Ectodermal cell (in vitro differentiated cells): Measurements from ENCODE around the gene FSTL4.

ENCODE experiments used
- H3K27ac ChIP-seq: 2 replicates; pipeline ENCODE4 v1.7.0; 2013; ENCODE audit warnings: mild to moderate bottlenecking, low read depth, low read length; ENCODE audit not compliant: insufficient read depth, poor library complexity, severe bottlenecking
- H3K27me3 ChIP-seq: 2 replicates; pipeline ENCODE4 v1.7.0; 2013; ENCODE audit warnings: mild to moderate bottlenecking, low read length; ENCODE audit not compliant: insufficient read depth, control insufficient read depth, poor library complexity, severe bottlenecking
- H3K36me3 ChIP-seq: one replicate; pipeline ENCODE4 v1.7.0; 2013; ENCODE audit warnings: low read length; ENCODE audit not compliant: control insufficient read depth, insufficient read depth
- H3K4me1 ChIP-seq: one replicate; pipeline ENCODE4 v1.7.0; 2013; ENCODE audit warnings: low read length; ENCODE audit not compliant: control insufficient read depth, insufficient read depth
- H3K4me3 ChIP-seq: 2 replicates; pipeline ENCODE4 v1.7.0; 2013; ENCODE audit warnings: low read depth, low read length, control low read depth; ENCODE audit not compliant: insufficient read depth
- H3K9me3 ChIP-seq: 2 replicates; pipeline ENCODE4 v1.7.0; 2013; ENCODE audit warnings: mild to moderate bottlenecking, low read length, moderate library complexity; ENCODE audit not compliant: control insufficient read depth
- WGBS, 2 experiments: methylation state at CpG; one replicate each; pipeline ENCODE4 v1.1.7; 2013; ENCODE audit warnings: missing lambda C conversion rate in 2 of 2; 5-methylcytosine and 5-hydroxymethylcytosine counted together

Gene FSTL4

DNA sequence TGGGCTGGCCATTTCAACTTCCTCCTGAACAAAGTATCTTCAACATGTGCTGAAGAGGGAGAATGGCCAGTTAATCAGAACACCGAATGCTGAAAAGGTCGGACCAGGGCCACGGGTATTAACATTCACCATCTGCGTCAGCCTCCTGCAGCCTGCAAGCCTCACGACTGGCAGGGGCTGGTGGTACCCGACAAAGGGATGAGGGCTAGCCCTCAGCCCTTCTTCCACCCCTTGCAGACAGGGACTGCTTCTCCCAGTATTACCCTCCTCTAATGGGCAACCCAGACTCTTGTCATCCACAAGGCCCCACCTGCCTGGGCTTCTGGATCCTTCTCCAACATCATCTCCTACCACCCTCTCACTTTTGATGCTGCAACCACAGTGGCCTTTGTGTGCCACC is 246.6 kb downstream of the FSTL4 start:
- WGBS, 2 experiments, result 83 to 86% methylated on average over 6 of the region's 6 CpGs
- Histone ChIP-seq H3K27ac (no peak overlapping the region), H3K4me1 (peaks cover 43% of the 10 kb centered on the region), H3K9me3 (no peaks in the 10 kb centered on the region), H3K4me3 (no peak overlapping the region), H3K36me3 (no peaks in the 10 kb centered on the region), H3K27me3 (no peaks in the 10 kb centered on the region)

- Histone ChIP-seq H3K27me3 (no peaks in the 10 kb centered on the region), H3K4me1 (peaks cover 48% of the 10 kb centered on the region)
- WGBS, 2 experiments, result 39 to 43% methylated on average over 11 of the region's 12 CpGs
Measured at GRCh38 chr5:133364936-133365707, 247.2 kb downstream of the FSTL4 start.

DNA sequence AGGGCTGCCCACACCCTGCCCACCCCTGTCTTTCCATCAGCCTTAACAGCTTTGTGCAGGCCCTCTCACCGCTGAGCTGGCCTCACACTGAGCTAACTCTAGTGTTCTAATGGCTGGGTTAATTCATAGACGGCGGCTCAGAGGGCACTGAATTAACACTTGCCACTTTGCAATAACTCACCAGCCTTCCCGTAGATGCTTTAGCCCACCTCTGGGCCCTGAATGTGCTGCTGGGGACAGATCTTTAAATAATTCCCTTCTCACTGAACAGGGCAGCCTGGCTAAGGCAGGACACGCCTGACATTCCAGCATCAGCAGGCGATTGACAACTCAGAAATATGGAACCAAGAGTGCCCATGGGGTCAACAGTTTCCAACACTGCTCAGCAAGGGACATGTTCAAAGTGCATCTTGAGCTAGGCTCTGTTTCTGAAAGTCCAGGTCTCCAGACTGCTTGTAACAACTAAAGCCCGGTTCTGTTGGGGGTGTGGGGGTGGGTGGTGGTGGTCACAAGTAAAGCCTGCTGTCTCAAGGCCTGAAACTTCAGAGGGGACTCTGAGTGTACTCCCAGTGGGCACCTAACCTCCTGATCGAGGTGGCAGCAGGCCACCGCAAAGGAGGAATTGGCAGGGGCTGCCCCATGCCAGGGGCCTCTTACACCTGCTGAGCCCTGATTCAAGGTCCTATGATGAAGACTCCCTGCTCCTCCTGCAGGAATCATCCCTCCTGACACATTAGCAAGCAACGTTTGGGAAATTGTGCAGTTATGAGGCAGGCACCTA is 248.3 kb downstream of the FSTL4 start:
- 67 to 75% methylated on average over 10 of the region's 10 CpGs for WGBS, 2 experiments
- Histone ChIP-seq H3K36me3 (no peaks in the 10 kb centered on the region), H3K27ac (no peak overlapping the region), H3K4me1 (peaks cover 48% of the 10 kb centered on the region), H3K9me3 (no peaks in the 10 kb centered on the region), H3K27me3 (no peaks in the 10 kb centered on the region), H3K4me3 (no peak overlapping the region)

More at GRCh38 chr5:133364936-133365707, 247.2 kb downstream of the FSTL4 start:
- Histone ChIP-seq H3K36me3 (no peaks in the 10 kb centered on the region), H3K9me3 (no peaks in the 10 kb centered on the region), H3K27ac (no peak overlapping the region), H3K4me3 (no peak overlapping the region)

GRCh38 chr5:133362438-133362837 is 249.9 kb downstream of the FSTL4 start:
- 90 to 91% methylated on average over 7 of the region's 7 CpGs for WGBS, 2 experiments
- no peaks in the 10 kb centered on the region for H3K9me3 ChIP-seq
- no peak overlapping the region for H3K4me3 ChIP-seq
- H3K4me1 ChIP-seq, result peaks cover 55% of the 10 kb centered on the region
- H3K27me3 ChIP-seq, result no peaks in the 10 kb centered on the region
- H3K36me3 ChIP-seq, result no peaks in the 10 kb centered on the region
- H3K27ac ChIP-seq, result no peak overlapping the region

GRCh38 chr5:133361922-133362321 is 250.4 kb downstream of the FSTL4 start:
- H3K9me3 ChIP-seq, result no peaks in the 10 kb centered on the region
- H3K27ac ChIP-seq, result no peak overlapping the region
- H3K36me3 ChIP-seq, result no peaks in the 10 kb centered on the region
- 95 to 100% methylated on average over 1 of the region's 1 CpG for WGBS, 2 experiments
- H3K4me3 ChIP-seq, result no peak overlapping the region
- peaks cover 60% of the 10 kb centered on the region for H3K4me1 ChIP-seq
- H3K27me3 ChIP-seq, result no peaks in the 10 kb centered on the region

- no peaks in the 10 kb centered on the region for H3K36me3 ChIP-seq
- peaks cover 61% of the 10 kb centered on the region for H3K4me1 ChIP-seq
- no peak overlapping the region for H3K27ac ChIP-seq
- no peak overlapping the region for H3K4me3 ChIP-seq
- WGBS, 2 experiments, result 74 to 76% methylated on average over 16 to 18 of the region's 18 CpGs
- no peaks in the 10 kb centered on the region for H3K9me3 ChIP-seq
- no peaks in the 10 kb centered on the region for H3K27me3 ChIP-seq
Measured at GRCh38 chr5:133360693-133361472, 251.5 kb downstream of the FSTL4 start.

GRCh38 chr5:133359861-133360260 is 252.5 kb downstream of the FSTL4 start:
- Histone ChIP-seq H3K27ac (no peak overlapping the region), H3K4me3 (no peak overlapping the region), H3K4me1 (peaks cover 51% of the 10 kb centered on the region), H3K36me3 (no peaks in the 10 kb centered on the region), H3K9me3 (no peaks in the 10 kb centered on the region), H3K27me3 (no peaks in the 10 kb centered on the region)
- WGBS, 2 experiments, result 89 to 91% methylated on average over 8 of the region's 8 CpGs

DNA sequence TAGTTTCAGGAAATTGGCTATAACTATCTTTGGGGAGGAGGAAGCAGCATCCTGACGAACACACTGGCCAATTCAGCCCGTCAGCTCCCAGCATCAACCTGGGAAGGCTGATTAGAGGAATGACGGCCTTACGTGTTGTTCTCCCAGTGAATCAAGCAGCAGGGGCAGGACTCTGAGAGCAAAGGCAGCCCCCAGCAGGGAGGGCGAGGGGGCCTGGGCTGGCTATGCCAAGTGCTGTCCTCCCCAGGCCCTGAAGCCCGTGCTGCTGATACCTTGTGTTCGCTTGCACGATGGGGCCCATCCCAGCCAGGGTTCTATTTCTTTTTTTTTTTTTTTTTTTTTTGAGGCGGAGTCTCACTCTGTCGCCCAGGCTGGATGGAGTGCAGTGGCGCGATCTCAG is 254.1 kb downstream of the FSTL4 start:
- H3K36me3 ChIP-seq, result no peaks in the 10 kb centered on the region
- no peaks in the 10 kb centered on the region for H3K9me3 ChIP-seq
- no peak overlapping the region for H3K27ac ChIP-seq
- no peaks in the 10 kb centered on the region for H3K27me3 ChIP-seq
- H3K4me1 ChIP-seq, result peaks cover 54% of the 10 kb centered on the region
- H3K4me3 ChIP-seq, result no peak overlapping the region
- WGBS, 2 experiments, result 79 to 84% methylated on average over 12 of the region's 12 CpGs

- Histone ChIP-seq H3K9me3 (no peaks in the 10 kb centered on the region), H3K27me3 (no peaks in the 10 kb centered on the region), H3K36me3 (no peaks in the 10 kb centered on the region), H3K27ac (no peak overlapping the region), H3K4me3 (no peak overlapping the region), H3K4me1 (peaks cover 58% of the 10 kb centered on the region)
- 93 to 96% methylated on average over 4 of the region's 4 CpGs for WGBS, 2 experiments
Measured at GRCh38 chr5:133357758-133358157, 254.6 kb downstream of the FSTL4 start.

- Histone ChIP-seq H3K36me3 (no peaks in the 10 kb centered on the region), H3K9me3 (no peaks in the 10 kb centered on the region), H3K4me3 (no peak overlapping the region), H3K4me1 (peaks cover 53% of the 10 kb centered on the region), H3K27ac (no peak overlapping the region), H3K27me3 (no peaks in the 10 kb centered on the region)
- WGBS, 2 experiments, result 72 to 78% methylated on average over 4 of the region's 4 CpGs
Measured at GRCh38 chr5:133356984-133357421, 255.3 kb downstream of the FSTL4 start.
